NCI-H128 (cell line): ENCODE measurements around the gene DCBLD1.
"Not testable (repeated sequence)": the region's sequence is repeated elsewhere in the genome, so short reads cannot be mapped to it uniquely, and the experiment has no call there.

ENCODE experiments used
- DNase-seq: peaks from one replicate; lab custom pipeline; 2025; ENCODE audit not compliant: unreplicated experiment; lab: John Stamatoyannopoulos, UW

DCBLD1 gene

DNA sequence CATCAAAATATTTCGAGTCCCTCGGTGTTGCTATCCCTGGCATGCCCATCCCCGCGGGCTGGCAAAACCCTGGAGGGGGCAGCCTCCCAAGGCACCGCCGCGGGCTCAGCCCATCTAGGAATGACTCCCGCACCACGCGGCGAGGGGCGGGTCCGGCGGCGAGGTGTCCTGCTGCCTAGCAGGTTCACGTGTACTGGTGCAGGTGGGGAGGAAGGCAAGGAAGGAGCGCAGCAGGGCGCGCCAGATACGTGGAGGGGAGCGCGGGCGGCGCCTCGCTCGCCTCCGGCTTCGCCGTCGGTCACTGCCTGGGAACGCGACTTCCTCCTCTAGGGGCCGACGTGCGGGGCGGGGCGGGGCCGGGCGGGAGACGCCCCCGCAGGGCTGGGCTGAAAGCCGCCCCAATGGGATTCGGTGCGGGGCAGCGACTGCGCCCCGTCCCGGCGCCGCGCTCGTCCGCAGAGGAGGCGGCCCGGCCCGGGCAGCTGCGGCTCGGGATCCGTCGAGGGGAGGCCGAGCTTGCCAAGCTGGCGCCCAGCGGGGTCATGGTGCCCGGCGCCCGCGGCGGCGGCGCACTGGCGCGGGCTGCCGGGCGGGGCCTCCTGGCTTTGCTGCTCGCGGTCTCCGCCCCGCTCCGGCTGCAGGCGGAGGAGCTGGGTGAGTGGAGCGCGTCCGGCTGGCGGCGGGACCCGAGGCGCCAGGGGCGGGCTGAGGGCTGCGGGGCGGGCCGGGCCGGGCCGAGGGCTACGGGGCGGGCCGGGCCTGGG, at the start of gene DCBLD1:
TSS of gene DCBLD1 (plus strand) at position 435 of the 764 bp plus-strand sequence. CDS start at position 543, 108 bp downstream.
- DNase-seq: no peak

DNA sequence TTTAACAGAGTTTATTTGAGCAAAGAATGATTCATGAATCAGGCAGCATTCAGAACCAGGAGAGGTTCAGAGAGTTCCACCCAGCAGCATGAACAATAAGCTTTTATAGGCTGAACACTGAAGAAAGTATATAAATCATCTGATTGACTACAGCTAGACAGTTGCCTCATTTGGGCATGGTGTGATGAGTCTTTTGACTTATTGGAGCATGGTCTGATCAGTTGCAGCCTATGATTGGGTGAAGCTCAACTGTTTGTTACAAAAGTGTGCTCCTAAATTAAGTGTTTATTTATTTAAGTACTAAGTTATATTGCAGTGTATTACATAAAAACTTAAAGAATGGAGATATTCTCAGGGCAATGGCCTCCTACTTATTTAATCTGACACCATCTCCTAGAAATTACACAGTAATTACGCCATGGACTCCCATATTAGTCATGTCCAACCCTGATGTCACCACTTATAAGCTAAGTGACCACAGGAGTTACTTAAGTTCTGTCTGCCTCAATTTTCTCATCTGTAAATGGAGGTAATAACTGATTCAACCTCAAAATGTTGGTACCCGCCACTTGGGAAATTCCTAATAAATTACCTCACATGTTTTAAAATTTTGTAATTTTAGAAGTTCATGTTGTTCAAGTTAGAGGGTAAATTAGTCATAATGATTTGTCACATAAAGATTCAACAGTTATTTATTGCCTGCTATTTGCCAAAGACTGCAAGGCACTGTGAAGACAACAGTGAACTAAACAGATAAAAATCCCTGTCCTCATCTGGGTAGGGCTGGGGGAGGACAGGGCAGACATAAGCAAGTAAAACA, 41.6 kb upstream of the DCBLD1 start:
- no peak for DNase-seq

DNA sequence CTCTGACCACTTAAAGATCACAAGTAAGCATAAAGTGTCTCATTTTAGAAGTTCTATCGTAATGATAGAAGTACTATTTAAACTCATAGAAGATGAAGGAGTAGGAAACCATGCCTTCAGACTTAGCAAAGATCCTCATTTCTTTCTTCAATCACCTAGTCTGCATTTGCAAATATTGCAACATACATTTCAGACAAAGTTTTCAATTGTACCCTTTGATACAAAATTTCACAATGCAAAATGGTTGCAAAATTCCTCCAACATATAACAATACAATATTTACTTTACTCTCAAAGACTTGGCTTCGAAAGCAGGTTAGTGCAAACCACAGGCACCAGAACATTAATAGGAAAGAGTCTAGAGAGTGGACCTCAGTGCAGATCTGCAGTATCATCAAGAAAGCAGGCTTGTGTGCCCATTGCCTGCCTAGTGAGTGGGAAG, 40.6 kb upstream of the DCBLD1 start:
- no peak for DNase-seq

DNA sequence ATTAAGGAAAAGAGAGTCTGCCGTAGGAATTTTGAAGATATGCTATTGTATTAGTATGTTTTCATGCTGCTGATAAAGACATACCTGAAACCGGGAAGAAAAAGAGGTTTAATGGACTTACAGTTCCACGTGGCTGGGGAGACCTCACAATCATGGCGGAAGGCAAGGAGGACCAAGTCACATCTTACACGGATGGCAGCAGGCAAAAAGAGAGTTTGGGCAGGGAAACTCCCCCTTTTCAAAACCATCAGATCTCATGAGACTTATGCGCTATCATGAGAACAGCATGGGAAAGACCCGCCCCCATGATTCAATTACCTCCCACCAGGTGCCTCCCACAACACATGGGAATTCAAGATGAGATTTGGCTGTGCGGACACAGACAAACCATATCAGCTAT, 40.2 kb upstream of the DCBLD1 start:
- DNase-seq: not testable (repeated sequence)

DNA sequence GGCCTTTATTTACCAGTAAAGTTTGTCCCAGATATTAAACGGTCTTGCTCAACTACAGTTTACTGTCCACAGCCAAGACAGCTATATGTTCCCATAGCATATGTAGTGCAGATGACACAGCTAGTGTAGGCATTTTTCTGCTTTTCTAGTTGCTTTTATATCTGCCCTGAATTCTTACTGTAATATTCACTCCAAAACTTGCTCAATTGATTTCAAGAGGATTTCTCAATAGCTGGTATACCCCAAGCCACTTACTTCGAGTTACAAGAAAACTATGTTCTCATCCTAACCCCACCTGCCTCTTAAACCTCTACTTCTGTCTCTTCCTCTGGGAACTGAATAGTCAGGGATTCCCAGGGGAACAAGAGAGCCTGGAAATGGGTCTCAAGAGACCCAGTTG, 37.9 kb upstream of the DCBLD1 start:
- DNase-seq: no peak

DNA sequence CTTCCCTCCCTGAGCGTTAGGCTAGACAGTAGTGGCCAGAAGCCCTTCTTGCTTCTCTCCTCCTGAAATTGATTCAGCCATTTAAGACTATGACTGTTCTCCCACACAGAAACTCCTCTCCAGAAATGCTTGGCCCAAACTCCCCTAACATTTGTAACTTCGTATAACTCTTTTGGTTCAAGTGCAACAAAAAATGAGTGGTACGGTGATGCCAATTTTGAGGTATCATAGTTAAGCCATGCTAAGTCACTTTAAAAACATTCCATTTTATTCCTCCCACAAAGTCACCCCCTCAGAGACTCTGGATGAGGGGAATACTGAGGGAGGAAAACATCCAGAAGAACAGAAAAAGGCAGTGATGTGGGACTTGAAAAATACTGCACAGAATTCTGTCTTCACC, 35.6 kb upstream of the DCBLD1 start:
- DNase-seq: no peak

DNA sequence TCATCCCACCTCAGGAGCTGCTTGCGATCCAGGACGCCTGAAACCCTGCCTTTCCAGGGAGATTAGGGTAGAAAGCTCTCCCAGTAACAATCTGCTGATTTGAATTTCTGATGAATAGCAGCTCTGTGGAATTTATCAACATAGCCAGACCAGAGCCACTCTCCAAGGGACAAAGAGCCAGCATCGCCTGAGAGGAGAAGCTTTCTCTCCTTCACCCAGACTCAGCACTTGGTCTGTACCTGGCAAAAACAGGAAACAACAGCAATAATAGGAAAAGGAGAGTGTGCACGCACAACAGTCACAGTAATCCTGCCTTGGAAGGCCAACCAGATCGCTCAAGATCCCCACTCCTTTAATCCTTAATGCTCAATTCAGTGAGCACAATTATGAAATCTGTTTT, 34.5 kb upstream of the DCBLD1 start:
- no peak for DNase-seq

DNA sequence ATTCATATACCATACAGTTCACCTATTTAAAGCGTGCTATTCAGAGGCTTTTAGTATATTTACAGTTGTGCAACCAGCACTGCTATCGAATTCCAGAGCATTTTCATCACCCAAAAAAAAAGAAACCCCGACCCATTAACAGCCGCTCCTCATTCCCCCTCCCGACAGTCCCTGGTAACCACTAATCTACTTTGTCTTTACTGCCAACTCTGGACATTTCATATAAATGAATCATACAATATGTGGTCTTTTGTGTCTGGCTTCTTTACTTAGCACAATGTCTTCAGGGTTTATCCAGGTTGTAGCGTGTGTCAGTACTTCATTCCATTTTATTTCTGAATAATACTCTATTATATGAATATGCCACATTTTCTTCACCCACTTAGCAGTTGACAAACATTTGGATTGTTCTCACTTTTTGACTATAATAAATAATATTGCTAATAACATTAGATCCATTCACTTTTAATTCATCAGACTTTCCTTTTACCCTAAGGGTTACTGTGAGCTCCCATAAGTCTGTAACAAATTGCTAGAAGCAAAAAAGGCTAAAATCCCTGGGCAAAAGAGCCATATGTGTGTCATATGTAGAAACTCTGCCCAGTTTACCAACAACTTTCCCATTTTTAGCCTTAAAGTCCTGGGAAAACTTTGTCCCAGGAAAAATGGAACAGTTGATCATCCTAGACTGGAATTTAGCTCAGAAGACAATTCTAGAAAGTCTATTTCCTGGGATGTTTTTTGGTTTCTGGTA, 33.6 kb upstream of the DCBLD1 start:
- DNase-seq: no peak

DNA sequence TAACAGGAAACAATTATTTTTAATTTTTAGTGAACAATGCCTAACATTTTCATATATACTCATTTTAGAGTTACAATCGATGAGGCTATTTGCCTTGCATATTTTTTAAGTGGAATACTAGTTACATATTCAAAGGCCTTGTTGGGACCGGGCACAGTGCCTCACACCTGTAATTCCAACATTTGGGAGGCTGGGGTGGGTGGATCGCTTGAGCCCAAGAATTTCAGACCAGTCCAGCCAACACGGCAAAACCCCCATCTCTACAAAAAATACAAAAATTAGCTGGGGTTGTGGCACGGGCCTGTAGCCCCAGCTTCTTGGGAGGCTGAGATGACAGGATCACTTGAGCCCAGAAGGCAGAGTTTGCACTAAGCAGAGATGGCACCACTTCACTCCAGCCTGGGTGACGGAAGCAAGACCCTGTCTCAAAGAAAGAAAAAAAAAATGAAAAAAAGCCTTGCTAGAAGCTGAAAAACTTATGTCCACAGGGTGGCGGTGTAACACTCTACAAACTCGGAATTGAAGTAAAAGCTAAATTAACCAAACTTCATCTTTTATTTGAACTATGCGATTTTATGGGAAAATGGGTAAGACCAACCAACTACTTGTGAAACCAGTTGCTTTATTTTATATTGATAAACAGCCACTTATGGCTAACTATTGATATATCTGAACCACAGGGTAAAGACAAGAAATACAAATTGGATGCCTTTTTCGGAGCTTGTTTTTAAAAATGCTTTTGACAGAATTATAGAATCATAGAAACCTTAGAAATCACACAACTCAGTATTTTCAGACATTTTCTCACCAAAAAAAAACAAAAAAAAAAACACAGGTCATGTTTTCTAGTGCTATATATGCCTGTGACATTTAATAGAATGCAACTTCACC, 32.7 kb upstream of the DCBLD1 start:
- DNase-seq: peak; percentile 8

DNA sequence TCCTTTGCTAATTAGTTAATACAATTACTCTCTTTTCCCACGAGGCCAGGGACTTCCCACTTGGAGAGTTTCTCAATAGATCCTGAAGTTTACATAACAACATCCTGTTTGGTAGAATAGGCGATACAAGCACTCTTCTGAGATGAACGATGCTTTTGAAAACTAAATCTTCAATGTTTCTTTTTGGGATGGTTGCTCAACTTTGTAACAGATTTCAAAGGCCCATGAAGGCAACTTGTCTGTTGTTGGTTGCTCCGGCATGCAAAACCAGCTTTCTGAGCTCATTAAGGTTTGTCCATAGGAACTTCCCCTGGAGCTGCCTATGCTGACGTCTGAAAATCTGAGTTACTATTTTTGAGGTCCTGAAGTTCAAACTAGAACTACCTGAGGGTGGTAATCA, 30.8 kb upstream of the DCBLD1 start:
- DNase-seq: no peak

DNA sequence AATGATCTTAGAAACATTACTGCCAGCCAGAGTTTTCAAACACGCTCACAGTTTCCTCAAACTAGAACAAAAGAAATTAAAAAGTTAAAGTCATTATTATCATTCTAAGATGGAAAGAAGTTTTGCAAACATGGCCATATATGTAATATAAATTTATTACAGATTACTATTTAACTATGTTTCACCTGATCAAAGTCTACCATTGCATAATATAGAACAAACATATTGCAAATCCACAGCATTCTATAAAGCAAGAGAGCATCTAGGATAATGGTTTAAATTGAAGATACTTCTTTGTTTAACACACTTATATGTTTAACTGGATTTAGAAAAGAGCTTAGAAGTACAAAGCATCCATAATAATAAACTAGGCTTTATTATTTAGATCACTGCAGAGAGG, 26.2 kb upstream of the DCBLD1 start:
- DNase-seq: no peak

DNA sequence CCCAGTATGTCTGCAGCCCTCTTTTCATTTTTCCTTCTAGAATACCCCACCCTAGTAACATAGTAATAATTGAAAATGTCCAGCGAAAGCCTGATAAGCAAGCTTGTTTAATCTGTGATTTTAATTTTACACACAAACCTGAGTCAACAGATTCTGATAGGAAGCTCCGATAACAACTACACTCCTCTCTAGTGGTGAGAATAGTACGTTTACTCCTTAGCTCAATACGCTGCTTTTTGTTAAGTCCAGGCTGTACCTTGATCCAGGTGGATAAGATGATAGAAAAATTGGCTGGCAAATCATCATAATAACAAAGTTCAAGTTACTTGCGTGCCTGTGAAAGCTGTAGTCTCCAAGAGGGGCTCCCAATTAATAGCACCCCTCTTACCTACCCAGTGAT, 25.5 kb upstream of the DCBLD1 start:
- DNase-seq: no peak

DNA sequence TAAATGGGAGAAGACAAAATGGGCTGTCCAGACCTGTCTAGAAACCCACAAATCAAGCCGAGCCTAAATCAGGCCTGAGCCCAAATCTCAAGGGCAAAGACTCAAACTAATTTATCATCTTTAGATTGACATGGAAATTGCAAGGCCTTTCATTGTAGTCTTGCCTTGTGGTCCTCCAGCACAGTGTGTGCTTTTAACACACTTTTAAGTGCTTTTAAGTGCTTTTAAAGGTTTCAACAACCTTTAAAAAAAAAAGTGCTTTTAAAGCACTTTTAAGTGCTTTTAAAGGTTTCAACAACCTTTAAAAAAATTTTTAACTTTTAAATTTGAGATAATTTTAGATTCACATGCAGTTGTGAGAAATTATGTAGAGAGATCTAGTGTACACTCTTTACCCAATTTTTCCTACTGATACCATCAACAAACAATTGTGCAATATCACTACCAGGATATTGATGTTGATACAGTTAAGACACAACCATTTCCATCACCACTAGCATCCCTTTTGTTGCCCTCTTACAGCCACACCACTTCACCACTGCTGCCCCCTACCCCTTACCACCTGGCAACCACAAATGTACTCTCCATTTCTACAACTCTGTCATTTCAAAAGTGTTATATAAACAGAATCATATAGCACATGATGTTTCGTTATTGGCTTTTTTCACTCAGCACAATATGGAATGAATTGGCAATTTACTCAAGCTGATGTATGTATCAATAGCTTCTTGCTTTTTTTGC, 23.1 kb upstream of the DCBLD1 start:
- peak; percentile 48 for DNase-seq

DNA sequence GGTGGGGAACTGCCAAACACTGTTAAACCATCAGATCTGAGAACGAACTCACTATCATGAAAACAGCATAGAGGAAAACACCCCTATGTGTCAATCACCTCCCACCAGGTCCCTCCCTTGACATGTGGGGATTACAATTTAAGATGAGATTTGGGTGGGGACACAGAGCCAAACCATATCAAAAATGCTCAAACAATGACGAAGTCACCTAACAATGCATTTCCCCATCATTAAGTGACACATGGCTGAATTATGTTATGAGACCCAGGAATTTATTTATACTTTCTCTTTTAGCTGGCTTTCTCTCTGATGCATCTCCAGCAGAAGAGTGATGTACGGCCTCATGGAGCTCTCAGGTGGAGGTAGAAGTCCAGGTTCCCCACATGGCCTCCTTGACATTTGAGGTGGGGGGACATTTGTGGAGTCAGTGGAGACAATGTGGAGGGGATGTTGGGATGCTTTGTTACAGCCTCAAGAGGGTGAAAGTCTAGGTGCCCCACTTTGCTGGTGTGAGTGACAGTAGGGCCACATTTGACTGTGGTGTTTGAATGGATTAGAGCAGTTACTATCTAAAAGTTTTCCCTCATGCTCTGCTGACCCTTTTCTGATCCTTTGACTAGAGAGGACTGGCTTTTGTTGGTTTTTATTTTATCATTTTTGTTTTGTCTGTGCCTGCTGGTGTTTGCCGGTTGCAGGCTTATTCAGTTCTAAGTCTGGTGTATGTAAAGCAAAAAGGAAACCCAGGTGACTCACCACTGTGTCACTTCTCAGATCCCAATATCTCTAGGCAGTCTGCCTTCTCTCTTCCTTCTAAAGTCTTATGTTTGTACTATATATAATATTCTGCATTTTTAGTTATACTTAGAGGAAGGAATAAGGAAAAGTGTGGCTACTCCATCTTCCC, 18.5 kb upstream of the DCBLD1 start:
- DNase-seq: no peak

DNA sequence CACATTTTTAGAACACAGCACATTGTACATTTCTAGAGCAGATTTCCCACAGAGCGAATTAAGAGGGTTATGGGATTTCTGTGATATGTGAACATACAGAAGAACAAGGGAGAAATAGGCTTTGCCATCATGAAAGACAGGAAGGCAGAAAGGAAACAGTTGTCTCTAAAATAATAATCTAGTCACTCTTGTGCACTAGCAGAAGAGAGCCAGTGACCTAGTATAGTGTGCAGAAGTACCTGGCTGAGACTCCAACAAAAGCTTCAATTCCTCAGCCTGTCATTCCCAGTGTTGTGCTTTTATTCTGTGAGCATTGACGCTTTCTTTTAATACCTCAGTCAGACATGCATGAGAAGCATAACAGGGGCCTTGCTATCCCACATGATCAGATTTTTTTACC, 17.8 kb upstream of the DCBLD1 start:
- DNase-seq: no peak

DNA sequence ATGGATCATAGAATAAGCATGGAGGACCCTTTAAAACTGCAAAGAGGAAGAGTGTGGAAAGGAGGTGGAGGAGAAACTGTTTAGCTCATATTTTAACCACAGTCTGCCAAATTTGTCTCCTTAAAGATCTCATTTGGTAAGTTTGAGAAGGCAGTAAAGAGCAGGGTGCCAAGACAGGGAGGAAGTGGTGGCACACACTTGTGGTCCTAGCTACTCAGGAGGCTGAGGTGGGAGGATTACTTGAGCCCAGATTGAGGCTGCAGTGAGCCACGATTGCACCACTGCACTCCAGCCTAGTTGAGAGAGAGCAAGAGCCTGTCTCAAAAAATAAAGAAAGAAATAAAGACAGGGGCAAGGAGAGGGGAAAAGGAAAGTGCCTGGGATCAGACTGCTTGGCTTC, 16.8 kb upstream of the DCBLD1 start:
- DNase-seq: no peak

DNA sequence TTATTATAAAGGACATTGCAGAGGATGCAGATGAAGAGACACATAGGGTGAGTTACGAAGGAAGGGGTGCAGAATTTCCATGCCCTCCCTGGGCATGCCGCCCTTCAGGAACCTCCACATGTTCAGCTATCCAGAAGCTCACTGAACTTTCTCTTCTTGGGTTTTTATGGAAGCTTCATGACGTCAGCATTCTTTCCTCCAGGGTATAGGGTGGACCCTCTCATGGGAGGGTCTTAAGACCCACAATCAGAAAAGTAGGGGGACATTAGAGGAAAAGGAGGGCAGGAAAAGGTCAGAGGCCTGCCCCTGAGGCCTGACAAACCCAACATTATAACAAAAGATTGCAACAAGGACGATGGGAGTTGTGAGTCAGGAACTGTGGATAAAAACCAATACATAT, 14.6 kb upstream of the DCBLD1 start:
- DNase-seq: no peak

DNA sequence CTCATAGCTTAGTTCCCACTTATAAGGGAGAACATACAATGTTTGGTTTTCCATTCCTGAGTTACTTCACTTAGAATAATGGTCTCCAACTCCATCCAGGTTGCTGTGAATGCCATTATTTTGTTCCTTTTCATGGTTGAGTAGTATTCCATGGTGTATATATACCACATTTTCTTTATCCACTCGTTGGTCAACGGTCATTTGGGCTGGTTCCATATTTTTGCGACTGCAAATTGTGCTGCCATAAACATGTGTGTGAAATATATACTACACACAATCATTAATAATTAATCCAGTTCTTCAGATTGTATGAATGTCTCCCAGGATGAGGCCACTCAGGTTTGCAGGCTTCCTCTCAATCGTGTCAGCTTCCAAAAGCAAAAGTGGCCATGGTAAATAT, 13.9 kb upstream of the DCBLD1 start:
- DNase-seq: not testable (repeated sequence)

DNA sequence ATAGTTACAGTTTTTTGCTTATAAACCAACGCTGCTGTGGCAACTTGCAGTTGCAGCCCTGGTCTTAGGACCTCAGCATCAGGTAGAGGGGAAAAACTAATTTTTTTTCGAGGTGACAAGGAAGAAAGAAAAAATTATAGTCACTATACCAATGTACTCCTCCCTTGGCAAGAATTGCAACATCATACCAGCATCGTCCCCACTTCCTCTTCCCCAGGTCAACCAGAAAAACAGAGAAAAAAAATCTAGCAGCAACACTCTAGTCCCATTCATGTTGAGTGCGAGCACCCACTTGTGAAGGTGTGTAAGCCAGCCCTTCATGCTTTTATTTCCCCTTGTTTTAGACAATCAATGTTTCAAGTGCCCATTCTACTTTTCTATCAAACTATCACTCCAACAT, 13.1 kb upstream of the DCBLD1 start:
- DNase-seq: no peak
